OCI-LY7 (cell line): ENCODE measurements around the gene SCRT2. TPM values are rescaled to one million over a fixed set of nuclear protein-coding genes. Genes with fewer than 3 reads are reported as not detected.

ENCODE experiments used
- BruUV-seq: library from RNA; stranded (reverse); fragments of 400-500 nt; replicated peaks from 2 replicates; lab custom pipeline; 2021; lab: Mats Ljungman, UMichigan
- CTCF ChIA-PET: fragments of 300-600 bp; sonication (Branson Sonifier 250); formaldehyde crosslinking; loops from one replicate; lab custom pipeline; 2022; ENCODE audit warnings: antibody characterized with exemption; ENCODE audit not compliant: unreplicated experiment; lab: Charles Lee
- POLR2A ChIA-PET: fragments of 300-600 bp; sonication (Branson Sonifier 250); formaldehyde crosslinking; loops from one replicate; lab custom pipeline; 2022; ENCODE audit warnings: antibody characterized with exemption; lab: Charles Lee
- DNase-seq: peaks from one replicate; pipeline ENCODE4 v3.0.0-alpha.2; 2015; ENCODE audit warnings: low spot score
- H2AFZ ChIP-seq: fragments of 200-600 bp; sonication (generic), shearing (Covaris generic); 2 replicates; pipeline ENCODE4 v1.6.1; 2014; ENCODE audit warnings: mild to moderate bottlenecking, antibody characterized with exemption, low read length, moderate library complexity
- H3K27ac ChIP-seq: fragments of 200-600 bp; sonication (generic); 2 replicates; pipeline ENCODE4 v1.5.1; 2014; ENCODE audit warnings: mixed run types, low read depth, mild to moderate bottlenecking, moderate library complexity, low read length, inconsistent platforms; ENCODE audit not compliant: poor library complexity, severe bottlenecking
- H3K36me3 ChIP-seq: fragments of 200-600 bp; sonication (generic); 2 replicates; pipeline ENCODE4 v1.6.1; 2014; ENCODE audit warnings: mild to moderate bottlenecking, antibody characterized with exemption, low read length, moderate library complexity, mixed read lengths; ENCODE audit not compliant: insufficient read depth
- H3K4me1 ChIP-seq: fragments of 200-600 bp; sonication (generic); 2 replicates; pipeline ENCODE4 v1.5.1; 2014; ENCODE audit warnings: mild to moderate bottlenecking, low read length; ENCODE audit not compliant: insufficient read depth, poor library complexity, severe bottlenecking
- H3K4me2 ChIP-seq: fragments of 200-600 bp; sonication (generic); 2 replicates; pipeline ENCODE4 v1.6.1; 2014; ENCODE audit warnings: mild to moderate bottlenecking, low read length
- H3K4me3 ChIP-seq: fragments of 200-600 bp; sonication (generic); 2 replicates; pipeline ENCODE4 v1.5.1; 2014; ENCODE audit warnings: mild to moderate bottlenecking, low read depth, low read length; ENCODE audit not compliant: poor library complexity, severe bottlenecking
- H3K79me2 ChIP-seq: fragments of 200-600 bp; sonication (generic); 2 replicates; pipeline ENCODE4 v1.6.1; 2016; ENCODE audit warnings: low read depth, mild to moderate bottlenecking, low read length, moderate library complexity, mixed read lengths; ENCODE audit not compliant: insufficient read depth
- H3K9me2 ChIP-seq: fragments of 200-600 bp; sonication (generic); 2 replicates; pipeline ENCODE4 v1.6.1; 2016; ENCODE audit warnings: mild to moderate bottlenecking, low read length, mixed read lengths; ENCODE audit not compliant: insufficient read depth
- H3K9me3 ChIP-seq: fragments of 200-600 bp; sonication (generic); 2 replicates; pipeline ENCODE4 v1.6.1; 2014; ENCODE audit warnings: mild to moderate bottlenecking, mixed run types, low read length, mixed read lengths
- H4K20me1 ChIP-seq: fragments of 200-600 bp; sonication (generic); 2 replicates; pipeline ENCODE4 v1.6.1; 2014; ENCODE audit warnings: mild to moderate bottlenecking, antibody characterized with exemption, low read length, moderate library complexity, mixed read lengths; ENCODE audit not compliant: insufficient read depth
- CTCF ChIP-seq: fragments of 200-600 bp; sonication (generic); conservative IDR thresholded peaks from 2 replicates; pipeline ENCODE4 v1.5.1; 2014; ENCODE audit warnings: mild to moderate bottlenecking, antibody characterized with exemption, low read length, moderate library complexity, mixed read lengths
- EZH2phosphoT487 ChIP-seq: fragments of 200-600 bp; sonication (generic); IDR thresholded peaks from 2 replicates; pipeline ENCODE4 v1.6.1; 2018; ENCODE audit warnings: low read depth, borderline replicate concordance, mild to moderate bottlenecking, mixed run types, antibody characterized with exemption, low read length, moderate library complexity, mixed read lengths
- intact Hi-C: fragments of 100-400 bp; cut with micrococcal nuclease; formaldehyde crosslinking; loops from one replicate; pipeline ENCODE4 v1.10.0; 2022; ENCODE audit not compliant: unreplicated experiment
- total RNA-seq, 2 experiments: library from RNA; depleted of rRNA in 1 of 2; stranded (reverse); fragments of >200 nt in 1 of 2; shearing (Covaris generic) in 1 of 2; gene quantifications; 2 replicates each; pipeline ENCODE4 v1.2.3, GENCODE V29; 2014 to 2022

SCRT2 gene
- total RNA-seq, 2 experiments from 2014 or later: not detected

GRCh38 chr20:650954-651353 lies 24.6 kb downstream of the SCRT2 start:
- BruUV-seq: TSS peak; percentile 16
- no peaks in the 10 kb centered on the region for H3K9me2 ChIP-seq
- peaks cover 24% of the 10 kb centered on the region; the same call in 1 of the 2 replicates for H3K79me2 ChIP-seq

GRCh38 chr20:650281-650680 lies 25.3 kb downstream of the SCRT2 start:
- intact Hi-C loops: loop anchor here (10.0 kb wide), 1 partner anchor 185 kb away; the partner anchor contains the start of gene FAM110A
- POLR2A ChIA-PET: no interaction called here
- H3K79me2 ChIP-seq: peaks cover 24% of the 10 kb centered on the region; the same call in 1 of the 2 replicates

More at GRCh38 chr20:650954-651353, 24.6 kb downstream of the SCRT2 start:
- intact Hi-C loops: loop anchor here (10.0 kb wide), 1 partner anchor 184 kb away; the partner anchor contains the start of gene FAM110A
- Histone ChIP-seq H3K36me3 (peaks cover 44% of the 10 kb centered on the region), H2AFZ (no peak overlapping the region), H4K20me1 (0 out of 2 replicates have a peak, but pooled peaks cover 4% of the 10 kb centered on the region), H3K4me2 (no peak overlapping the region), H3K4me1 (peaks cover 15% of the 10 kb centered on the region), H3K9me3 (peaks cover 5% of the 10 kb centered on the region; the same call in 1 of the 2 replicates), H3K27ac (no peak overlapping the region), H3K4me3 (no peak overlapping the region)
- TF ChIP-seq CTCF (no peak), EZH2phosphoT487 (no peak)
- DNase-seq: no peak
- POLR2A ChIA-PET: interaction anchor here (0.7 kb wide), 1 partner anchor 16 kb away, joined by 9 read pairs; no protein-coding TSS in a partner anchor
- CTCF ChIA-PET: no interaction called here

More at GRCh38 chr20:650281-650680, 25.3 kb downstream of the SCRT2 start:
- Histone ChIP-seq H4K20me1 (0 out of 2 replicates have a peak, but pooled peaks cover 4% of the 10 kb centered on the region), H3K9me3 (peaks cover 5% of the 10 kb centered on the region; the same call in 1 of the 2 replicates), H3K9me2 (no peaks in the 10 kb centered on the region), H3K4me3 (no peak overlapping the region), H3K4me2 (no peak overlapping the region), H3K27ac (no peak overlapping the region), H3K4me1 (peaks cover 18% of the 10 kb centered on the region), H3K36me3 (peaks cover 44% of the 10 kb centered on the region), H2AFZ (no peak overlapping the region)
- CTCF ChIA-PET: no interaction called here
- BruUV-seq: no TSS peak
- TF ChIP-seq EZH2phosphoT487 (no peak), CTCF (no peak)
- no peak for DNase-seq
